HG02884 (cell line): ENCODE results near the gene ZSCAN22.

Experiments
- ATAC-seq: cut with Tn5 transposase; IDR thresholded peaks from one replicate; pipeline ENCODE4 v1.9.1; 2021; ENCODE audit warnings: mild to moderate bottlenecking, moderate library complexity; ENCODE audit not compliant: unreplicated experiment

The ZSCAN22 gene

GRCh38 chr19:58350871-58351557 lies 24.2 kb downstream of the ZSCAN22 start:
- ATAC-seq = no peak

- no peak for ATAC-seq
Observed at GRCh38 chr19:58351558-58351878, 24.7 kb downstream of the ZSCAN22 start.

GRCh38 chr19:58351990-58352755 lies 25.4 kb downstream of the ZSCAN22 start:
- ATAC-seq = no peak

GRCh38 chr19:58352760-58353671 lies 26.2 kb downstream of the ZSCAN22 start, which contains the start of gene A1BG:
TSS of gene A1BG (minus strand) at chr19:58353492. CDS start at chr19:58353437, 55 bp downstream.
- ATAC-seq = no peak

DNA sequence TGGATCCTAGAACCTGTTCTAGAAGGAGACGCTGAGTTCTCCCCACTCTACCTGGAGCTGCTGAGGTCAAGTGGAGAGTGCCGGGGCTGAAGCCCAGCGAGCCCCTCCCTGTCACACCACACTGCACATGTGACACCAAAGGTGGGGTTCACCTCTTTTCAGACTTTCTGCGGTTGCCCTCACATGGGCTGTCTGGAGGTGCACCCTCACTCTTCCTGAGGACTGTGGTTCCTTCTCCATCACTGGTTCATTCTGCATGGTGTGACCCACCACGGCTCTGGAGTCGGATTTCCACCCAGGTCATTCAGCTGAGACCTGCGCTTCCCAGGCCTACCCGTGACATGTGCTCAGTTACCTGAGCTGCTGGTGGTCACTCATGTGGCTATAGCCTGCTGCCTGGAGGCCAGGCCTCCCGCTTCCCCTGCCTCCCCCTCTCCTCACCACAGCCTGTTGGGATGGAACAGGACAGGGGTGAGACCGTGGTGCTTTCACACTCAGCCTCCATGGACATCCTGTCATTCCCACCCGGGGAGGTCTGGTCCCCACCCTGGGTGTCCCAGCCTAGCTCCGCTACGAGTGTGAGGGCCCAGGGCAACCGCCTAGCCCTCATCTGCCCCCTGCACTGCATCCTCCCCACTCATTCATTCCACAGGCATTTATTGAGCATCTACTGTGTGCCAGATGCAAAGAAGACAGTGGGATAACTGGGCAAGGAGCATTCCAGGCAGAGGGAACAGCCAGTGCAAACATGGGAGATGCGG lies 27.1 kb downstream of the ZSCAN22 start:
- no peak for ATAC-seq

- ATAC-seq = no peak
Observed at GRCh38 chr19:58354478-58355030, 27.8 kb downstream of the ZSCAN22 start.

DNA sequence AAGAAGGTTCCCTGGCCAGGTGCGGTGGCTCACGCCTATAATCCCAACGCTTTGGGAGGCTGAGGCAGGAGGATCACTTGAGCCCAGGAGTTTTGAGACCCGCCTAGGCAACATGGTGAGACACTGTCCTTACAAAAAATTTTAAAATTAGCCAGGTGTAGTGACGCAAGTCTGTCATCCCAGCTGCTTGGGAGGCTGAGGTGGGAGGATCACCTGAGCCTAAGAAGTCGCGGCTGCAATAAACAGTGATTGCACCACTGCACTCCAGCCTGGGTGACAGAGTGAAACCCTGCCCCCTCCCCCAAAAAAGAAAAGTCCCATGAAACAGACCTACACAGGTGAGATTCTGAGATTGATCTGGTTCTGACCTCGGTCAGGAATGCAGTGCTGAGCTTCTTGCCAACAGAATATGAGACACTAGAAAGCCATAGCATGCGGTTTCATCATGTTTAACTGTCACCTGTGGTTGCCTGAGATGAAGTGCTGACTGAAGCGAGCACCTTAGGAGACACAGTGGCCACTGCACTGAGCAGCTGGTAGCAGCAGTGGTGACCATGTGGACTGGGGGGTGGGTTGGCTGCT lies 28.5 kb downstream of the ZSCAN22 start:
- ATAC-seq = no peak

- no peak for ATAC-seq
Observed at GRCh38 chr19:58355908-58356765, 29.3 kb downstream of the ZSCAN22 start.

DNA sequence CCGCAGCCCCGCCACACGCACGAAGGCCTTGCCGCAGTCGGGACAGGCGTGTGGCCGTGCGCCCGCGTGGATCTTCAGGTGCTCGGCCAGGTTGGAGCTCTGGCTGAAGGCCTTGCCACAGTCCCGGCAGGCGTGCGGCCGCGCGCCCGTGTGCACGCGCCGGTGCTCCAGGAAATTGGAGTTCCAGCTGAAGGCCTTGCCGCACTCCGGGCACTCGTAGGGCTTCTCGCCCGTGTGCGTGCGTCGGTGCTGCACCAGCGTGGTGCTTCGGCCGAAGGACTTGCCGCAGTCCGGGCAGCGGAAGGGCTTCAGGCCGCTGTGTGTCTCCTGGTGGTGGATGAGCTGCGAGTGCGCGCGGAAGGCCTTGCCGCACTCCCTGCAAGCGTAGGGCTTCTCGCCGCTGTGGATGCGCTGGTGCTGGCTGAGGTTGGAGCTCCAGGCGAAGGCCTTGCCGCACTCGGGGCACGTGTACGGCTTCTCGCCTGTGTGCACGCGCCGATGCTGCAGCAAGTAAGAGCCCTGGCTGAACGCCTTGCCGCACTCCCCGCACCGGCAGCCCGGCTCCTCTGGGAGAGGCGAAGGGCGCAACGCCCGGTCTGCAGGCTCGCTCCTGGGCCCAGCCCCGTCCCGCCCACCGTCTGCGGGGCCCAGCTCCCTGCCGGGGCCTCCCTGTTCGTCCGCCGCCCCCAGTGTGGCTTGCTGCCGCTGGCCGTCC lies 30.1 kb downstream of the ZSCAN22 start:
- no peak for ATAC-seq

DNA sequence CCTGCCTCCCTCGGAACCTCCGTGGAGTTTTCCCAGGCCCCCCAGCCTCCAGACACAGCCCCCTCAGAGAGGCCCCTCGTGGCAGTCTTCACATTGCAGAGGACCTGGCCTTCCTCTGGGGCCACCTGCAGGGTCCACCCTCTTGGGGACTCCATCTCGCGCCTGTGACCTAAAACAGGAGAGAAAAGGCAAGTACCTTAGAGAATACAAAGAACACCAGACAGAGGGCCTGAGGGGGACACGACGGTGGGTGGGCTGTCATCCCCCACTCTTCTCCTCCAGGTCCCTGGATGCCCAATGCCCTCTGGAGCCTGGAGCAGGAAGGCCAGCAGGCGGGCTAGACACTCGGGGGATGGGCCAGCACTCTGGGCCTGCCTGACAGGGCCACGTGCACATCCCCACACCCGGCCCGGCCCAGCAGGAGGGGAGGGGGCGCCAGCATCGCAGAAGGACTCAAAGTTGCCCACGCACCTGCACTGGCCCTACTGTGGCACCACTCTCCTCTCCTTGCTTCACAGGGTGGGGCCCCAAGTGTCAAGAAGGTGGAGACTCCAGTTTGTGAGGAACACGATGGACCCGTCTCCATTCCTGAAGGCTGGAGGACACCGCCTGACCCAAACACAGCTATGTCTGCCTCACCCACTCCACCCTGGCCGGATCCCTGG lies 30.8 kb downstream of the ZSCAN22 start:
- ATAC-seq = no peak

DNA sequence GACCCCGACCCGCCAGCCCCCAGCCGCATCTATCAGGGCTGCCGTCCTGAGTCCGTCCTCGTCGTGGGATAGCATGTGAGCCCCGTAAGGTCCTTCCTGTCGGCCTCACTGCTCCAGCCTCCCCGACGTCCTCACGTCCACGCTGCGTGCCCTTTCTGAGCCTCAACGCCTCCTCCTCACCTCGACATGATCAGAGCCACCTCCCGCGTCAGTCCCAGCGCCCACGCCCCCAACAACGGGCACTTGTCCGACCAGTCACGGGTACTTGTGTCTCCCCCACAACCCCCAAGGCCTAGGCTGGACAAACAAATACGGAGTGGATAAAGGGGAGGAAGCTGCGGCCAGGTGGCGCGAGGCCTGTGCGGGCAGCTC lies 35.1 kb downstream of the ZSCAN22 start:
- peak; percentile 9 for ATAC-seq

GRCh38 chr19:58362272-58362994 lies 35.6 kb downstream of the ZSCAN22 start, which contains the start of gene ZNF497:
TSS of gene ZNF497 (minus strand) at chr19:58362751. CDS start at chr19:58357635, 5,116 bp downstream.
- ATAC-seq = peak; percentile 70

DNA sequence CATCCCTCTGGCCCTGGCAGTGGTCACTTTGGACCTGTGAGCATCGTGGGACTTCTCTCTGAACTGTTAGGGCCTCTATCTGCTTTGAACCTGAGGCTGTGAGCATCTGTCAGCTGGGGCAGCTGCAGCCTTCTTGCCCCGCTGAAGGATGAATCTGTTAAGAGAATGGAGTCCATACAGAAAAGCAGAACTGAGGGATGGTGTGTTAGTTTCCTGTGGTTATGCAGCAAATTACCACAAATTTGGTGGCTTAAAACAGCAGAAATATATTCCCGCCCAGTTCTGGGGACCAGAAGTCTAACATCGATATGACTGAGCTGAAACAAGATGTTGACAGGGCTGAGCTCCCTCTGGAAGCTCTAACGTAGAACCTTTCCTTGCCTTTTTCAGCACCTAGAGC lies 37.4 kb downstream of the ZSCAN22 start:
- ATAC-seq = no peak

- no peak for ATAC-seq
Observed at GRCh38 chr19:58366585-58367430, 40.0 kb downstream of the ZSCAN22 start.

GRCh38 chr19:58367698-58368454 lies 41.1 kb downstream of the ZSCAN22 start:
- ATAC-seq = no peak
